GM06990 (cell line): ENCODE results near the gene CPN1.
"Not testable (repeated sequence)": the region's sequence is repeated elsewhere in the genome, so short reads cannot be mapped to it uniquely, and the experiment has no call there.

ENCODE experiments used
- DNase-seq: peaks from one replicate; pipeline ENCODE4 v3.0.0-alpha.2; 2011; ENCODE audit not compliant: insufficient read length; ENCODE audit errors: extremely low read depth
- H3K27me3 ChIP-seq: replicated peaks from 2 replicates; pipeline ENCODE4 v1.6.0; 2011; ENCODE audit warnings: low read length; ENCODE audit not compliant: control insufficient read depth, insufficient read depth
- H3K36me3 ChIP-seq: 2 replicates; pipeline ENCODE4 v1.5.1; 2011; ENCODE audit warnings: low read length; ENCODE audit not compliant: control insufficient read depth, insufficient read depth
- H3K4me3 ChIP-seq: replicated peaks from 2 replicates; pipeline ENCODE4 v1.5.1; 2011; ENCODE audit warnings: low read depth, mild to moderate bottlenecking, control low read depth, low read length
- CTCF ChIP-seq: IDR thresholded peaks from 2 replicates; pipeline ENCODE4 v1.5.1; 2011; ENCODE audit warnings: low read length, control low read depth, mild to moderate bottlenecking, inconsistent platforms; ENCODE audit not compliant: insufficient read depth, poor library complexity, severe bottlenecking

CPN1 gene

GRCh38 chr10:100020886-100021253, 60.8 kb downstream of the CPN1 start:
- no peaks in the 10 kb centered on the region for H3K36me3 ChIP-seq
- TF ChIP-seq CTCF: no peak
- H3K4me3 ChIP-seq: no peak overlapping the region
- DNase-seq: no peak
- H3K27me3 ChIP-seq: no peaks in the 10 kb centered on the region

- Histone ChIP-seq H3K36me3 (no peaks in the 10 kb centered on the region), H3K4me3 (no peak overlapping the region), H3K27me3 (no peaks in the 10 kb centered on the region)
- peak; percentile 34 for TF ChIP-seq CTCF
- peak; percentile 79 for DNase-seq
These were observed 61.4 kb downstream of the CPN1 start for GRCh38 chr10:100020142-100020885.

GRCh38 chr10:100019787-100020141, 61.9 kb downstream of the CPN1 start:
- no peaks in the 10 kb centered on the region for H3K27me3 ChIP-seq
- no peaks in the 10 kb centered on the region for H3K36me3 ChIP-seq
- TF ChIP-seq CTCF: no peak
- DNase-seq: peak; percentile 31
- H3K4me3 ChIP-seq: no peak overlapping the region

GRCh38 chr10:100014071-100014762, 67.5 kb downstream of the CPN1 start:
- H3K4me3 ChIP-seq: no peak overlapping the region
- peak; percentile 84 for DNase-seq
- H3K36me3 ChIP-seq: no peaks in the 10 kb centered on the region
- no peaks in the 10 kb centered on the region for H3K27me3 ChIP-seq
- no peak for TF ChIP-seq CTCF

GRCh38 chr10:100013621-100014020, 68.0 kb downstream of the CPN1 start:
- Histone ChIP-seq H3K4me3 (no peak overlapping the region), H3K27me3 (no peaks in the 10 kb centered on the region), H3K36me3 (no peaks in the 10 kb centered on the region)
- TF ChIP-seq CTCF: no peak
- DNase-seq: no peak

- not testable (repeated sequence) for DNase-seq, H3K27me3 ChIP-seq, H3K36me3 ChIP-seq, H3K4me3 ChIP-seq
These were observed 69.8 kb downstream of the CPN1 start for GRCh38 chr10:100011906-100012305.
